Measurements from ENCODE around the gene VMP1.
"Not testable (repeated sequence)": the region's sequence is repeated elsewhere in the genome, so short reads cannot be mapped to it uniquely, and the experiment has no call there.

Gene VMP1

GRCh38 chr17:59814685-59815084 lies 107.2 kb downstream of the VMP1 start:
- DNase-seq = no peak

- DNase-seq = no peak
Observed at GRCh38 chr17:59815965-59816364, 108.5 kb downstream of the VMP1 start.

- DNase-seq = no peak
Observed at GRCh38 chr17:59825533-59826322, 118.3 kb downstream of the VMP1 start.

- DNase-seq = no peak
Observed at GRCh38 chr17:59826706-59827453, 119.4 kb downstream of the VMP1 start.

- DNase-seq = no peak
Observed at GRCh38 chr17:59827721-59828477, 120.4 kb downstream of the VMP1 start.

GRCh38 chr17:59828478-59828760 lies 121.0 kb downstream of the VMP1 start:
- DNase-seq = no peak

- DNase-seq = not testable (repeated sequence)
Observed at GRCh38 chr17:59828819-59829216, 121.4 kb downstream of the VMP1 start.

- DNase-seq = peak; percentile 77
Observed at GRCh38 chr17:59829217-59830006, 122.0 kb downstream of the VMP1 start.

GRCh38 chr17:59830007-59830630 lies 122.7 kb downstream of the VMP1 start:
- no peak for DNase-seq

GRCh38 chr17:59830846-59831486 lies 123.5 kb downstream of the VMP1 start:
- no peak for DNase-seq

- DNase-seq = no peak
Observed at GRCh38 chr17:59832883-59833379, 125.5 kb downstream of the VMP1 start.

GRCh38 chr17:59837308-59838051 lies 130.0 kb downstream of the VMP1 start:
- DNase-seq = peak; percentile 100

- DNase-seq = no peak
Observed at GRCh38 chr17:59838052-59838916, 130.8 kb downstream of the VMP1 start.

- no peak for DNase-seq
Observed at GRCh38 chr17:59839651-59840328, 132.3 kb downstream of the VMP1 start.

- no peak for DNase-seq
Observed at GRCh38 chr17:59840329-59841090, 133.1 kb downstream of the VMP1 start.

GRCh38 chr17:59841091-59841881 lies 133.8 kb downstream of the VMP1 start:
- not testable (repeated sequence) for DNase-seq

- not testable (repeated sequence) for DNase-seq
Observed at GRCh38 chr17:59841882-59842263, 134.4 kb downstream of the VMP1 start.

Measured in SIG-M5 (cell line).